ENCODE results near the gene HSBP1. TPM values are rescaled to one million over a fixed set of nuclear protein-coding genes. Genes with fewer than 3 reads are reported as not detected.

Gene HSBP1
- total RNA-seq, 2 donors from 2014 or later = 17.4 to 18.7 TPM

DNA sequence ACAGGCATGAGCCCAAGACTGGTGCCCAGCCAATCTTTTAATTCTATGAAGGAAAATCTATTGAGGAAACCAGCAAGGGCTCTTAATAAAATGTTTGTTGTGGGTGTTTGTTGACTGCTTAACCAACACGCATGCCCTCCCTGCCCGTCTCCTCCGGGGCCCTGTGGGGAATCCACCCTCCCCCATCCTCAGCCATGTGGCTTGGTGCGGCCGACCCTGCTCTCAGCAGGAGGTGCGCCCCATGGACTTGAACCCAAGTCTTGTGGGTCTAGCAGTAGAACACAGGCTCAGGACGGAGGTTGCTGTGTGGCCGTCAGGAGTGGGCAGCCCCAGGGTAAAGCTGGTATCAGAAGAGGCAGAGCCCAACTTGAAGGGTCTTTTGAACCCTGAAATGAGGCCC lies 46.1 kb downstream of the HSBP1 start:
- Histone ChIP-seq H3K4me3 (no peak overlapping the region), H3K27ac (no peak overlapping the region), H3K36me3 (no peaks in the 10 kb centered on the region), H3K27me3 (replicated peaks; ENCODE audit: insufficient read depth) (no peaks in the 10 kb centered on the region), H3K4me1 (replicated peaks) (no peaks in the 10 kb centered on the region), H3K9me3 (no peaks in the 10 kb centered on the region)
- WGBS = 88% methylated on average over 8 of the region's 8 CpGs
- no peak for TF ChIP-seq POLR2AphosphoS5 (IDR thresholded peaks at IDR 0.05)
- no peak for TF ChIP-seq POLR2A (IDR thresholded peaks at IDR 0.05)
- TF ChIP-seq, protein P1, sequence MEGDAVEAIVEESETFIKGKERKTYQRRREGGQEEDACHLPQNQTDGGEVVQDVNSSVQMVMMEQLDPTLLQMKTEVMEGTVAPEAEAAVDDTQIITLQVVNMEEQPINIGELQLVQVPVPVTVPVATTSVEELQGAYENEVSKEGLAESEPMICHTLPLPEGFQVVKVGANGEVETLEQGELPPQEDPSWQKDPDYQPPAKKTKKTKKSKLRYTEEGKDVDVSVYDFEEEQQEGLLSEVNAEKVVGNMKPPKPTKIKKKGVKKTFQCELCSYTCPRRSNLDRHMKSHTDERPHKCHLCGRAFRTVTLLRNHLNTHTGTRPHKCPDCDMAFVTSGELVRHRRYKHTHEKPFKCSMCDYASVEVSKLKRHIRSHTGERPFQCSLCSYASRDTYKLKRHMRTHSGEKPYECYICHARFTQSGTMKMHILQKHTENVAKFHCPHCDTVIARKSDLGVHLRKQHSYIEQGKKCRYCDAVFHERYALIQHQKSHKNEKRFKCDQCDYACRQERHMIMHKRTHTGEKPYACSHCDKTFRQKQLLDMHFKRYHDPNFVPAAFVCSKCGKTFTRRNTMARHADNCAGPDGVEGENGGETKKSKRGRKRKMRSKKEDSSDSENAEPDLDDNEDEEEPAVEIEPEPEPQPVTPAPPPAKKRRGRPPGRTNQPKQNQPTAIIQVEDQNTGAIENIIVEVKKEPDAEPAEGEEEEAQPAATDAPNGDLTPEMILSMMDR (IDR thresholded peaks at IDR 0.05) = no peak
- intact Hi-C loops (cut with DNase I) = no loop called here
- DNase-seq (ENCODE audit: low spot score) = no peak

DNA sequence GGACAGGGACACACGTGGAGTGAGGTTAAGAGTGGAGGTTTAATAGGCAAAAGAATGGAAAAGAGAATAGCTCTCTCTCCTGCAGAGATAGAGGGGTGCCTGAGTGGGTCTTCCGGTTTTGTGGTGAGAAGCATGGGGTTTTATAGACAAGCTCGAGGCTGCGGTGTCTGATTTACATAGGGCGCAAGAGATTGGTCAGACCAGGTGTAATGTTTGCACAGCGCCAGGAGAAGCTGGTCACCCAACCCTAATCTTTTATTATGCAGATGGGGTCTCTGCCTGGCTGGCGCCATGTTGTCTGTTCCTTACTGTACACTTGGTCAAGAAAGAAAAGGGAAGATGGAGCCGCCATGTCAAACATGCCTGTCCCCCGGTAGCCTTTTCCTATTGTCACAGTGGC lies 46.6 kb downstream of the HSBP1 start:
- no peaks in the 10 kb centered on the region for H3K4me1 ChIP-seq (replicated peaks)
- intact Hi-C loops (cut with DNase I) = no loop called here
- no peaks in the 10 kb centered on the region for H3K9me3 ChIP-seq
- no peaks in the 10 kb centered on the region for H3K27me3 ChIP-seq (replicated peaks; ENCODE audit: insufficient read depth)
- no peaks in the 10 kb centered on the region for H3K36me3 ChIP-seq
- 76% methylated on average over 9 of the region's 9 CpGs for WGBS
- TF ChIP-seq, protein P1 (IDR thresholded peaks at IDR 0.05) = no peak
- TF ChIP-seq POLR2AphosphoS5 (IDR thresholded peaks at IDR 0.05) = no peak
- TF ChIP-seq POLR2A (IDR thresholded peaks at IDR 0.05) = no peak
- no peak for DNase-seq (ENCODE audit: low spot score)
- no peak overlapping the region for H3K27ac ChIP-seq
- no peak overlapping the region for H3K4me3 ChIP-seq

DNA sequence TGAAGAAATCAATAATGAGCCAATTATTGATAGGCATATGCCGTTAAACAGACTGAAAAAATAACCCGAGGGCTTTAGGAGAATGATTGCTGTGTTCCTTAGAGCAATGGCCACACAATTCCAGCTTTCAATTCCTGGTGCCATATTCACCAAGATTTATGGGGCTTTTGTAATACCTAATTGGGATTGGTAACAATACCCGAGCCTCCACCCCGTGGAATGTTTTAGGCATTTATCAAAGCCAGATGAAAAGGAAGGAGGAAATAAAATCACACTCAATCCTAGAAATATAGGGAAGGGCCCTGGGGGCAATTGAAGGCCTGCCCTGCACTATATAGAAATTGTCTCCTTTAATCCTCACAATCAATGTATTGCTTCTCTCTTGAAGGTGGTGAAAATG lies 49.0 kb downstream of the HSBP1 start:
- no peaks in the 10 kb centered on the region for H3K9me3 ChIP-seq
- H3K27ac ChIP-seq = no peak overlapping the region
- no peaks in the 10 kb centered on the region for H3K4me1 ChIP-seq (replicated peaks)
- no peak for TF ChIP-seq POLR2AphosphoS5 (IDR thresholded peaks at IDR 0.05)
- no peak for TF ChIP-seq POLR2A (IDR thresholded peaks at IDR 0.05)
- TF ChIP-seq, protein P1 (IDR thresholded peaks at IDR 0.05) = no peak
- no peaks in the 10 kb centered on the region for H3K27me3 ChIP-seq (replicated peaks; ENCODE audit: insufficient read depth)
- WGBS = 42% methylated on average over 4 of the region's 4 CpGs
- no peaks in the 10 kb centered on the region for H3K36me3 ChIP-seq
- DNase-seq (ENCODE audit: low spot score) = no peak
- intact Hi-C loops (cut with DNase I) = no loop called here
- H3K4me3 ChIP-seq = no peak overlapping the region

DNA sequence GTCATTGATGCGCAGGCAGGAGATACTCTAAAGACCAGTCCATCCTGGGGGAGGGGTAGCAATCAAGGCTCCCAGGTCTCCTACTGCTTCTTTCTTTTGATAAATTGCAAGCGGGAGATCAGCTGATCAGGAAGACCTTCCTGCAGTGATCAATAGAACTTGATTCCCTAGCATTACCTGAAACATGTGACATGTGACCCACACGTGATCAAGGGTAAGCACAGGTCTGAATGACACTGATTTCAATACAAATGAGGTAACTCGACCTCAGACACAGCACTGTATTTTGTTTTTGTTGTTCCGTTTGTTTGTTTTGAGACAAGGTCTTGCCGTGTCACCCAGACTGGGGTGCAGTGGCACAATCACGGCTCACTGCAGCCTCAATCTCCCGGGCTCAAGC lies 51.5 kb downstream of the HSBP1 start:
- WGBS = 81% methylated on average over 8 of the region's 8 CpGs
- no peaks in the 10 kb centered on the region for H3K27me3 ChIP-seq (replicated peaks; ENCODE audit: insufficient read depth)
- no peak overlapping the region for H3K4me3 ChIP-seq
- no peak for DNase-seq (ENCODE audit: low spot score)
- TF ChIP-seq POLR2AphosphoS5 (IDR thresholded peaks at IDR 0.05) (no peak), POLR2A (IDR thresholded peaks at IDR 0.05) (no peak)
- TF ChIP-seq, protein P1 (IDR thresholded peaks at IDR 0.05) = no peak
- no peaks in the 10 kb centered on the region for H3K4me1 ChIP-seq (replicated peaks)
- no peaks in the 10 kb centered on the region for H3K9me3 ChIP-seq
- H3K27ac ChIP-seq = no peak overlapping the region
- intact Hi-C loops (cut with DNase I) = no loop called here
- H3K36me3 ChIP-seq = no peaks in the 10 kb centered on the region

DNA sequence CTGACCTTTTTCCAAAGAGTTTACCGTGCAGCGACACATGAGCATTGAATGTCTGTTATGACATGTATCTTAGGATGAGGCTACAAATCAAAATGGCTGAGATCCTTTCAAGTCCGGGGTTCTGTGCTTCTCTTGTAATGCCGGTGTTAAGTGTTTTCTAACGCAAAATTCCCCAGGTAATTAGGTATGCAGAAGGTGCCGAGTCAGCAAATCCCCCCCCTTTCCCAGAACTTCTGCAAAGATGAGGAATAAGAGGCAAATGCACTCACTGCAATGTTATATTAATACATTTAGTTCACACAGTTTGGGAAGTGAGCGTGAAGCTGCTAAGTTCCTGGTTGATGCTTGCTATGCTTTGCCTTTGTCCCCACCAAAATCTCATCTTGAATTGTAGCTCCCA lies 54.9 kb downstream of the HSBP1 start:
- intact Hi-C loops (cut with DNase I) = no loop called here

More for the DNA sequence above, 54.9 kb downstream of the HSBP1 start:
- Histone ChIP-seq H3K9me3 (no peaks in the 10 kb centered on the region), H3K36me3 (no peaks in the 10 kb centered on the region), H3K27me3 (replicated peaks; ENCODE audit: insufficient read depth) (no peaks in the 10 kb centered on the region), H3K4me3 (no peak overlapping the region), H3K27ac (no peak overlapping the region), H3K4me1 (replicated peaks) (no peaks in the 10 kb centered on the region)
- TF ChIP-seq POLR2A (IDR thresholded peaks at IDR 0.05) = no peak
- TF ChIP-seq, protein P1 (IDR thresholded peaks at IDR 0.05) = no peak
- TF ChIP-seq POLR2AphosphoS5 (IDR thresholded peaks at IDR 0.05) = no peak
- 53% methylated on average over 7 of the region's 7 CpGs for WGBS
- DNase-seq (ENCODE audit: low spot score) = no peak
